ENCODE results near the gene NUDT16.

The NUDT16 gene

DNA sequence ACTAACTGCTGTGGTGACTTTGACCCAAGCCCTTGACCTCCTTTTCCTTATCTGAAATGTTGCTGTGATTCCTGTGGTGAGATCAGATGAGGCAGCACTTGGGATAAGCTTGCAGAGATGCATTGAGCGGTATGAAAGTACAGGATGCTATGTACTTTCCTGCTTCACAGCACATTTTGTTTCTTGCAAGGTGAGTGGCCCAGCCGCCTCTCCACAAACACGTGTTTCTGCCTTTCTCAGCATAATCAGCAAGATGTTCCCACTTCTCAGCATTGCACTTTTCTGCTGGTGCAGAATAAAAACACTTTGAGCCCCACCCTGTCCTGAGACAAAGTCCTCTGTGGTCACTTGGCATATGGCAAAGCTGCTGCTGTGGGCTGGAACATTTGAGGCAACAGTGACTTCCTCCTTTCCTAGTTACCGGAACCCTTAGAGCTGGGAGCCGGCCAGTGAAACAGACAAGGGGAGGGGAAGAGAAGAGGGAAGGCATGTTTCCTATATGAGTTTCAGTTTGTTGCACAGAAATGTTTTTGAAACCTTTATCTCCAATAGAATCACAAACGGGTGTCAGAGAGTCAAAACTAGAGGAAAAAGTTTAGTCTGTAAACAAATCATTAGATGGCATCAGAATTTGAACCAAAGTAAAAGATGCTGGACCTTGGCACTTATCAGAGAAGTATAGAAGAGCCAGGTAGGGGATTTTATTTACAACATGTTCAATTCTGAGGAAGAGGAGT, 5.0 kb downstream of the NUDT16 start:
- no peak overlapping the region for H3K4me3 ChIP-seq (ENCODE audit: control insufficient read depth, low read depth, low read length)
- TF ChIP-seq, protein P1, sequence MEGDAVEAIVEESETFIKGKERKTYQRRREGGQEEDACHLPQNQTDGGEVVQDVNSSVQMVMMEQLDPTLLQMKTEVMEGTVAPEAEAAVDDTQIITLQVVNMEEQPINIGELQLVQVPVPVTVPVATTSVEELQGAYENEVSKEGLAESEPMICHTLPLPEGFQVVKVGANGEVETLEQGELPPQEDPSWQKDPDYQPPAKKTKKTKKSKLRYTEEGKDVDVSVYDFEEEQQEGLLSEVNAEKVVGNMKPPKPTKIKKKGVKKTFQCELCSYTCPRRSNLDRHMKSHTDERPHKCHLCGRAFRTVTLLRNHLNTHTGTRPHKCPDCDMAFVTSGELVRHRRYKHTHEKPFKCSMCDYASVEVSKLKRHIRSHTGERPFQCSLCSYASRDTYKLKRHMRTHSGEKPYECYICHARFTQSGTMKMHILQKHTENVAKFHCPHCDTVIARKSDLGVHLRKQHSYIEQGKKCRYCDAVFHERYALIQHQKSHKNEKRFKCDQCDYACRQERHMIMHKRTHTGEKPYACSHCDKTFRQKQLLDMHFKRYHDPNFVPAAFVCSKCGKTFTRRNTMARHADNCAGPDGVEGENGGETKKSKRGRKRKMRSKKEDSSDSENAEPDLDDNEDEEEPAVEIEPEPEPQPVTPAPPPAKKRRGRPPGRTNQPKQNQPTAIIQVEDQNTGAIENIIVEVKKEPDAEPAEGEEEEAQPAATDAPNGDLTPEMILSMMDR (conservative IDR thresholded peaks at IDR 0.05; ENCODE audit: control insufficient read depth, insufficient read depth, low read depth, low read length): no peak
- peak; percentile 27 for DNase-seq (ENCODE audit: low read depth)

DNA sequence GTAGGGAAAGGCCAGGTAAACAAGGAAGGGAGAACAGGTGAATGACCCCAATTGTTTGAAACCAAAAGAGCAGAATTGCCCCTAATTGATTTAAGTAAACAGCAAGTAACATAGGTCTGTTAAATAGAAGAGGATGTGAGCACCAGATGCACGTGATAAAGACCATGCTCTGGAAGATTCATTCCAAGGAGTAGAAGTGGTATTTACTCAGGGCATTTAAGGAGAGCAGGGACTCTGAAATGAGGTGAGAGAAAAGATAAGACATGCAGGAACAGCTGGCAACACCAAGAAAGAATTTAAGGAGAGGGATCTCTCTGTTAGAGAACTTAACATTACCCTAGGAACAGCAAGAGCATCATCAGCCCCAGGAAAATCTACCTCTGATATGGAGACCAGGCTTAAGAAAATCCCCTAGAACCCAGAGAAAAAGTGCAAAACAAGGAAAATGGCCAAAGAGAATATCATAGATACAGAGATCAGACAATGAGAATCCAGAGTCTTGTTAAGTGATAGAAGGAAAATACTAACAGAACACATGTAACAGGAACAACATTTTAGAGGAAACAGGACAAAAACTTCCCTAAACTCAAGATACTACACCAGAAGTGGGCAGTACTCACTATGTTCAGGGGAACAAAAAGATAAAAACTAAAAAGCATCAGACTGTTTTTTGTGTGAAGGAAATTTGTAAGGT, 6.4 kb downstream of the NUDT16 start:
- TF ChIP-seq, protein P1 (conservative IDR thresholded peaks at IDR 0.05; ENCODE audit: control insufficient read depth, insufficient read depth, low read depth, low read length): no peak
- DNase-seq (ENCODE audit: low read depth): no peak
- H3K4me3 ChIP-seq (ENCODE audit: control insufficient read depth, low read depth, low read length): no peak overlapping the region

- TF ChIP-seq, protein P1 (conservative IDR thresholded peaks at IDR 0.05; ENCODE audit: control insufficient read depth, insufficient read depth, low read depth, low read length): no peak
- DNase-seq (ENCODE audit: low read depth): peak; percentile 66
- H3K4me3 ChIP-seq (ENCODE audit: control insufficient read depth, low read depth, low read length): no peak overlapping the region
These were observed 6.9 kb downstream of the NUDT16 start for GRCh38 chr3:131388490-131388799.

GRCh38 chr3:131390331-131390730, 8.8 kb downstream of the NUDT16 start:
- TF ChIP-seq, protein P1 (conservative IDR thresholded peaks at IDR 0.05; ENCODE audit: control insufficient read depth, insufficient read depth, low read depth, low read length): no peak
- no peak for DNase-seq (ENCODE audit: low read depth)
- H3K4me3 ChIP-seq (ENCODE audit: control insufficient read depth, low read depth, low read length): no peak overlapping the region

DNA sequence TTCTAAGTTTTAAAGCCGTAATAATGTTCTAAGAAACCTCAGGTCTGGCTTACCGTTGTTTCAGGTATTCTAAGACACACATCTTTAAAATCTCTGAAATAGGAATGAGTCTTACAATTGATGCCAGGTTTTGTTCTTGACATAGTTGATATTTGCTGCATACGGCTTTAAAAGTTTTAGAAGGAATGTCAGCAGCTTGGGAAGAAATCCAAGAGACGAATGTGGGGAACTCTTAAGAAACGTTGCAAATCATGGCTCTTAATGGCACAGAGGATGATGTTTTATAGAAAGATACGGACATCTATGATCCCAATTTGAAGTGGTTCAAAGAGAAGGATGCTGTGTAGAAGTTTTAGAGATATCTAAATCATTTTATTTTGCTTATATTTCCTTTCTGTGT, 11.5 kb downstream of the NUDT16 start:
- peak; percentile 31 for DNase-seq (ENCODE audit: low read depth)
- H3K4me3 ChIP-seq (ENCODE audit: control insufficient read depth, low read depth, low read length): no peak overlapping the region
- TF ChIP-seq, protein P1 (conservative IDR thresholded peaks at IDR 0.05; ENCODE audit: control insufficient read depth, insufficient read depth, low read depth, low read length): no peak

GRCh38 chr3:131393868-131394267, 12.3 kb downstream of the NUDT16 start:
- H3K4me3 ChIP-seq (ENCODE audit: control insufficient read depth, low read depth, low read length): no peak overlapping the region
- TF ChIP-seq, protein P1 (conservative IDR thresholded peaks at IDR 0.05; ENCODE audit: control insufficient read depth, insufficient read depth, low read depth, low read length): no peak
- no peak for DNase-seq (ENCODE audit: low read depth)

Data from fibroblast of mammary gland (primary cell).